GM19328 (cell line): ENCODE results near the gene ABI1.
A peak's percentile ranks its signal among the peaks of the same experiment; 100 is the strongest.

Experiments
- ATAC-seq: cut with Tn5 transposase; IDR thresholded peaks from one replicate; pipeline ENCODE4 v1.9.1; 2021; ENCODE audit warnings: mild to moderate bottlenecking, moderate library complexity; ENCODE audit not compliant: unreplicated experiment

Gene ABI1

GRCh38 chr10:26776258-26776657 is 84.5 kb downstream of the ABI1 start:
- no peak for ATAC-seq

- no peak for ATAC-seq
These were observed 87.1 kb downstream of the ABI1 start for GRCh38 chr10:26773633-26774032.

- ATAC-seq, result no peak
These were observed 90.7 kb downstream of the ABI1 start for GRCh38 chr10:26770069-26770468.

- no peak for ATAC-seq
These were observed 95.2 kb downstream of the ABI1 start for GRCh38 chr10:26765549-26765948.

GRCh38 chr10:26759008-26759407 is 101.8 kb downstream of the ABI1 start:
- ATAC-seq, result no peak

GRCh38 chr10:26755443-26755903 is 105.3 kb downstream of the ABI1 start:
- peak; percentile 92 for ATAC-seq

- ATAC-seq, result no peak
These were observed 114.7 kb downstream of the ABI1 start for GRCh38 chr10:26746061-26746460.

GRCh38 chr10:26743841-26744240 is 116.9 kb downstream of the ABI1 start:
- no peak for ATAC-seq

GRCh38 chr10:26743091-26743490 is 117.7 kb downstream of the ABI1 start:
- ATAC-seq, result no peak

GRCh38 chr10:26741368-26741767 is 119.4 kb downstream of the ABI1 start:
- no peak for ATAC-seq

- ATAC-seq, result peak; percentile 29
These were observed 121.6 kb downstream of the ABI1 start for GRCh38 chr10:26739071-26739631.

GRCh38 chr10:26738301-26738911 is 122.4 kb downstream of the ABI1 start:
- no peak for ATAC-seq

GRCh38 chr10:26737730-26738129 is 123.0 kb downstream of the ABI1 start:
- ATAC-seq, result peak; percentile 64

- ATAC-seq, result no peak
These were observed 125.3 kb downstream of the ABI1 start for GRCh38 chr10:26735435-26735834.

- ATAC-seq, result no peak
These were observed 126.8 kb downstream of the ABI1 start for GRCh38 chr10:26733750-26734568.

- no peak for ATAC-seq
These were observed 130.2 kb downstream of the ABI1 start for GRCh38 chr10:26730552-26730951.

GRCh38 chr10:26729395-26729794 is 131.4 kb downstream of the ABI1 start:
- ATAC-seq, result no peak

- ATAC-seq, result no peak
These were observed 131.8 kb downstream of the ABI1 start for GRCh38 chr10:26728957-26729356.

- no peak for ATAC-seq
These were observed 133.8 kb downstream of the ABI1 start for GRCh38 chr10:26727005-26727404.

GRCh38 chr10:26725837-26726727 is 134.7 kb downstream of the ABI1 start:
- ATAC-seq, result no peak

GRCh38 chr10:26723016-26723415 is 137.7 kb downstream of the ABI1 start:
- no peak for ATAC-seq
